ENCODE data around the gene TOP2B. TPM values are rescaled to one million over a fixed set of nuclear protein-coding genes. Genes with fewer than 3 reads are reported as not detected.

The TOP2B gene
- polyA plus RNA-seq, 1 donor: 120 TPM

GRCh38 chr3:25620493-25620892 lies 44.2 kb downstream of the TOP2B start:
- H3K36me3 ChIP-seq (ENCODE audit: control insufficient read depth, insufficient read depth, low read length): peaks cover 48% of the 10 kb centered on the region
- no peaks in the 10 kb centered on the region for H3K9me3 ChIP-seq (ENCODE audit: control insufficient read depth, low read depth, low read length)
- no peak for DNase-seq
- no peaks in the 10 kb centered on the region for H3K27me3 ChIP-seq (ENCODE audit: control insufficient read depth, insufficient read depth, low read length)
- H3K27ac ChIP-seq (ENCODE audit: low read length): no peak overlapping the region
- 100% methylated on average over 1 of the region's 5 CpGs for WGBS (ENCODE audit: insufficient coverage, low lambda C conversion rate)
- H3K4me3 ChIP-seq (ENCODE audit: low read length): no peak overlapping the region
- peaks cover 3% of the 10 kb centered on the region for H3K4me1 ChIP-seq (ENCODE audit: control insufficient read depth, insufficient read depth, low read length)

GRCh38 chr3:25619382-25619781 lies 45.3 kb downstream of the TOP2B start:
- peaks cover 38% of the 10 kb centered on the region for H3K36me3 ChIP-seq (ENCODE audit: control insufficient read depth, insufficient read depth, low read length)
- no peaks in the 10 kb centered on the region for H3K27me3 ChIP-seq (ENCODE audit: control insufficient read depth, insufficient read depth, low read length)
- no peak overlapping the region for H3K4me3 ChIP-seq (ENCODE audit: low read length)

GRCh38 chr3:25618028-25618427 lies 46.7 kb downstream of the TOP2B start:
- Histone ChIP-seq H3K9me3 (ENCODE audit: control insufficient read depth, low read depth, low read length) (no peaks in the 10 kb centered on the region), H3K27ac (ENCODE audit: low read length) (peak overlapping the region; percentile 66), H3K4me1 (ENCODE audit: control insufficient read depth, insufficient read depth, low read length) (peaks cover 3% of the 10 kb centered on the region), H3K27me3 (ENCODE audit: control insufficient read depth, insufficient read depth, low read length) (no peaks in the 10 kb centered on the region), H3K36me3 (ENCODE audit: control insufficient read depth, insufficient read depth, low read length) (peaks cover 37% of the 10 kb centered on the region), H3K4me3 (ENCODE audit: low read length) (no peak overlapping the region)
- peak; percentile 14 to 48 for DNase-seq

More at GRCh38 chr3:25619382-25619781, 45.3 kb downstream of the TOP2B start:
- H3K9me3 ChIP-seq (ENCODE audit: control insufficient read depth, low read depth, low read length): no peaks in the 10 kb centered on the region
- DNase-seq: no peak
- no peak overlapping the region for H3K27ac ChIP-seq (ENCODE audit: low read length)
- H3K4me1 ChIP-seq (ENCODE audit: control insufficient read depth, insufficient read depth, low read length): peaks cover 3% of the 10 kb centered on the region

GRCh38 chr3:25611193-25611592 lies 53.5 kb downstream of the TOP2B start:
- H3K36me3 ChIP-seq (ENCODE audit: control insufficient read depth, insufficient read depth, low read length): peaks cover 52% of the 10 kb centered on the region

GRCh38 chr3:25610779-25611178 lies 53.9 kb downstream of the TOP2B start:
- no peaks in the 10 kb centered on the region for H3K9me3 ChIP-seq (ENCODE audit: control insufficient read depth, low read depth, low read length)
- H3K36me3 ChIP-seq (ENCODE audit: control insufficient read depth, insufficient read depth, low read length): peaks cover 52% of the 10 kb centered on the region
- no peak overlapping the region for H3K27ac ChIP-seq (ENCODE audit: low read length)
- DNase-seq: no peak
- H3K4me3 ChIP-seq (ENCODE audit: low read length): no peak overlapping the region
- no peaks in the 10 kb centered on the region for H3K27me3 ChIP-seq (ENCODE audit: control insufficient read depth, insufficient read depth, low read length)
- no peaks in the 10 kb centered on the region for H3K4me1 ChIP-seq (ENCODE audit: control insufficient read depth, insufficient read depth, low read length)

More at GRCh38 chr3:25611193-25611592, 53.5 kb downstream of the TOP2B start:
- no peak overlapping the region for H3K27ac ChIP-seq (ENCODE audit: low read length)
- H3K9me3 ChIP-seq (ENCODE audit: control insufficient read depth, low read depth, low read length): no peaks in the 10 kb centered on the region
- no peaks in the 10 kb centered on the region for H3K4me1 ChIP-seq (ENCODE audit: control insufficient read depth, insufficient read depth, low read length)
- no peak for DNase-seq
- 100% methylated on average over 5 of the region's 5 CpGs for WGBS (ENCODE audit: insufficient coverage, low lambda C conversion rate)
- H3K4me3 ChIP-seq (ENCODE audit: low read length): no peak overlapping the region
- no peaks in the 10 kb centered on the region for H3K27me3 ChIP-seq (ENCODE audit: control insufficient read depth, insufficient read depth, low read length)

- no peaks in the 10 kb centered on the region for H3K4me1 ChIP-seq (ENCODE audit: control insufficient read depth, insufficient read depth, low read length)
- no peaks in the 10 kb centered on the region for H3K9me3 ChIP-seq (ENCODE audit: control insufficient read depth, low read depth, low read length)
- H3K27ac ChIP-seq (ENCODE audit: low read length): no peak overlapping the region
- no peak for DNase-seq
- no peaks in the 10 kb centered on the region for H3K27me3 ChIP-seq (ENCODE audit: control insufficient read depth, insufficient read depth, low read length)
- WGBS (ENCODE audit: insufficient coverage, low lambda C conversion rate): 100% methylated on average over 1 of the region's 1 CpG
- H3K4me3 ChIP-seq (ENCODE audit: low read length): no peak overlapping the region
- H3K36me3 ChIP-seq (ENCODE audit: control insufficient read depth, insufficient read depth, low read length): peaks cover 54% of the 10 kb centered on the region
Measured at GRCh38 chr3:25610167-25610566, 54.5 kb downstream of the TOP2B start.

- H3K9me3 ChIP-seq (ENCODE audit: control insufficient read depth, low read depth, low read length): no peaks in the 10 kb centered on the region
- DNase-seq: no peak
- no peak overlapping the region for H3K4me3 ChIP-seq (ENCODE audit: low read length)
- 94% methylated on average over 3 of the region's 5 CpGs for WGBS (ENCODE audit: insufficient coverage, low lambda C conversion rate)
- no peaks in the 10 kb centered on the region for H3K27me3 ChIP-seq (ENCODE audit: control insufficient read depth, insufficient read depth, low read length)
- H3K36me3 ChIP-seq (ENCODE audit: control insufficient read depth, insufficient read depth, low read length): peaks cover 53% of the 10 kb centered on the region
- no peak overlapping the region for H3K27ac ChIP-seq (ENCODE audit: low read length)
- no peaks in the 10 kb centered on the region for H3K4me1 ChIP-seq (ENCODE audit: control insufficient read depth, insufficient read depth, low read length)
Measured at GRCh38 chr3:25604107-25604805, 60.5 kb downstream of the TOP2B start.

- no peaks in the 10 kb centered on the region for H3K4me1 ChIP-seq (ENCODE audit: control insufficient read depth, insufficient read depth, low read length)
- H3K36me3 ChIP-seq (ENCODE audit: control insufficient read depth, insufficient read depth, low read length): peaks cover 53% of the 10 kb centered on the region
- WGBS (ENCODE audit: insufficient coverage, low lambda C conversion rate): no CpG with 5 or more reads among the region's 1 CpG
- no peak for DNase-seq
- no peaks in the 10 kb centered on the region for H3K9me3 ChIP-seq (ENCODE audit: control insufficient read depth, low read depth, low read length)
- H3K27me3 ChIP-seq (ENCODE audit: control insufficient read depth, insufficient read depth, low read length): no peaks in the 10 kb centered on the region
- H3K4me3 ChIP-seq (ENCODE audit: low read length): no peak overlapping the region
- H3K27ac ChIP-seq (ENCODE audit: low read length): no peak overlapping the region
Measured at GRCh38 chr3:25603703-25604102, 61.0 kb downstream of the TOP2B start.

- H3K4me1 ChIP-seq (ENCODE audit: control insufficient read depth, insufficient read depth, low read length): peaks cover 4% of the 10 kb centered on the region
- peaks cover 43% of the 10 kb centered on the region for H3K36me3 ChIP-seq (ENCODE audit: control insufficient read depth, insufficient read depth, low read length)
- H3K9me3 ChIP-seq (ENCODE audit: control insufficient read depth, low read depth, low read length): no peaks in the 10 kb centered on the region
- DNase-seq: no peak
- H3K27me3 ChIP-seq (ENCODE audit: control insufficient read depth, insufficient read depth, low read length): no peaks in the 10 kb centered on the region
- no peak overlapping the region for H3K27ac ChIP-seq (ENCODE audit: low read length)
- no peak overlapping the region for H3K4me3 ChIP-seq (ENCODE audit: low read length)
- 43% methylated on average over 1 of the region's 1 CpG for WGBS (ENCODE audit: insufficient coverage, low lambda C conversion rate)
Measured at GRCh38 chr3:25597535-25598101, 67.1 kb downstream of the TOP2B start.

- no CpG with 5 or more reads among the region's 1 CpG for WGBS (ENCODE audit: insufficient coverage, low lambda C conversion rate)
- Histone ChIP-seq H3K27ac (ENCODE audit: low read length) (no peak overlapping the region), H3K4me3 (ENCODE audit: low read length) (no peak overlapping the region), H3K4me1 (ENCODE audit: control insufficient read depth, insufficient read depth, low read length) (peaks cover 5% of the 10 kb centered on the region), H3K27me3 (ENCODE audit: control insufficient read depth, insufficient read depth, low read length) (no peaks in the 10 kb centered on the region), H3K9me3 (ENCODE audit: control insufficient read depth, low read depth, low read length) (no peaks in the 10 kb centered on the region), H3K36me3 (ENCODE audit: control insufficient read depth, insufficient read depth, low read length) (peaks cover 24% of the 10 kb centered on the region)
- DNase-seq: peak; percentile 18 to 41
Measured at GRCh38 chr3:25594007-25594502, 70.7 kb downstream of the TOP2B start.

GRCh38 chr3:25593001-25593400 lies 71.7 kb downstream of the TOP2B start:
- H3K27me3 ChIP-seq (ENCODE audit: control insufficient read depth, insufficient read depth, low read length): no peaks in the 10 kb centered on the region
- H3K4me1 ChIP-seq (ENCODE audit: control insufficient read depth, insufficient read depth, low read length): peaks cover 5% of the 10 kb centered on the region
- no peak overlapping the region for H3K4me3 ChIP-seq (ENCODE audit: low read length)
- H3K9me3 ChIP-seq (ENCODE audit: control insufficient read depth, low read depth, low read length): no peaks in the 10 kb centered on the region
- H3K27ac ChIP-seq (ENCODE audit: low read length): no peak overlapping the region
- DNase-seq: no peak
- peaks cover 19% of the 10 kb centered on the region for H3K36me3 ChIP-seq (ENCODE audit: control insufficient read depth, insufficient read depth, low read length)

Measured in large intestine (tissue), 3 donors.